SHP77 (cell line): ENCODE measurements around the gene EYA4.

Experiments
- DNase-seq, 2 experiments: peaks; one replicate each; lab custom pipeline; 2025; lab: John Stamatoyannopoulos, UW

EYA4 gene

DNA sequence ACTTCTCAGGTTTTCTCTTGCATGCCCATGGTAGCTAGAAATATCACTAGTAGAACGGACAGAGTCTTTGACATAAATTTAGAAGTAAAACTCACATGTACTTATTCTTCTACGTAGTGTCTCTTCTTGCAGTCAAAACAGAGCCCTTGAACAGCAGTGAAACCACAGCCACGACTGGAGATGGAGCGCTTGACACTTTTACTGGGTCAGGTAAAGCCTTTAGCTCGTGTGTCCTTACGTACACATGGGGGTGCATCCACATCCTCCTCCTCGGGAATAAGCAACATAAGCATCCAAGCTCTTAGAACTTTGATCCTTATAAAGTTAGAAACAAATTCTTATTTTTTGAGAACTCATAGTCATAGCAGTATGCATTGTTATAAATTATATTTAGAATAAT lies 215.3 kb downstream of the EYA4 start:
- DNase-seq: no peak

DNA sequence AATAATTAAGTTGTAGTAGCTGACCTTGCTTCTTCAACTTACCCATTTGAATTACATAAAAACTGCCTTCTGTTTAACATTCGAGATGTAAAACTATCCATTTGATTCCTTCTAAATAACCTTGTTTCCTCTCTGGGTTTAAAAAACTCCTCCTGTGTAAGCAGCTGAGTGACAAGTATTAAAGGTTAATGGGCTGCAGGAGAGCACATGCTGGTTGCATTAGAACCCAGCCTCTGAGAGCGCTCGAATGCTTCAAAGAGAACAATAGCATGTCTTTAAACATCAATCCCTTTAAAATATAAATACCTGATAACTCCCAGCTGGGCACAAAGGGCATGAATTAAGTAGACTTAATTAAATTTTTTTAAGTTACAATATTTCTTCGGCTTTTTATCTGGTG lies 215.8 kb downstream of the EYA4 start:
- no peak for DNase-seq

DNA sequence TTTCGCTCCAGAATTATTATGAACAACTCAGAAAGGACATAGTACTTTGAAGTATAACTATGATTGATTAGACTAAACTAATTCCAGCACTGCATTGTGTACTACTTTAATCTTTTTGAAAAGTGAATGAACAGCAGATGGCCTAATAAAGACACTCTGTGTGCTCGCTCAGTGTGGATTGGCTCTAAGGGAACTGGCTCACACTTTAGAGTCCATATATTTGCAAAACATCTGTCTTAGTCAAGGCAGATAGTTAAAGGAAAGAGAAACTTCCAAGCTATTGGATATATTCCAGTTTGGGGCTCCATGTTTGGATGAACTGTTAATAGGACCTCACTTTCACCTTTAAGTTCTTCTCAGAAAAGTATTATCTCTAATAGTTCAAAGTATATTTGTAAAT lies 218.9 kb downstream of the EYA4 start:
- no peak for DNase-seq

DNA sequence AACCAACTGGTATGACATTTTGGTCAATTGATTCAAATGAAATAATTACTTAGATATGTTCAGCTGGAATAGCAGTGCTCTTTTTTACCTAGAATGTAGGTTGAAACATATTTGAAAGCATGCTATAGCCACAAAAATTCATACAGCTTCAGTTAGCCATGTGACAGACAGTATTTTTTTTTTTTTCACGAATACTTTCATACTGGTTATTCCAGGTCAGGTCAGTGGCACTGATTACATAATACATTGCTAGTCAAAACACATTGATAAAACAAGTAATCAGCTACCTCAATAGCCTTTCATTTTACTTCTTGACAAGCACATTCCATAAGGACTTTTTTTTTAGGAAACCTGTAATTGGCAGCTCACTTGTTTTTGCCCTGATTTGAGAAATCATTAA lies 222.6 kb downstream of the EYA4 start:
- DNase-seq: no peak

DNA sequence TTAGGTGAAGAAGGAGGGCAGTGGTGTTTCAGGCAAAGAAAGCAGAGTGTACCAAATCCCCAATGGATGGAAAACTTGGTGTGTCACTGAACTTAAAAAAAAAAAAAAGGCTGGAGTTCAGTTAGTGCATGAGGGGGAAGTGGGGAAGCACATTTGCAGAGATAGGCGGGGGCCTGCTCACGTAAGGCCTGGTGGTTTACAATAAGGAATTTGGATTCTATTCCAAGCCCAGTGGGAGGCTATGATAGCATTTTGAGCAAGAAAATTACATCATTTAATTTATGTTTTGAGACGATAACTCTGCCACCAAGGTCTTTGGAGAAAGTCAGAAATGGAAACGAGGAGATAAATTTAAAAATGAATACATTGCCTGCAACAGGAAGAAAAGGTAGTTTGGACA lies 225.5 kb downstream of the EYA4 start:
- DNase-seq: no peak

DNA sequence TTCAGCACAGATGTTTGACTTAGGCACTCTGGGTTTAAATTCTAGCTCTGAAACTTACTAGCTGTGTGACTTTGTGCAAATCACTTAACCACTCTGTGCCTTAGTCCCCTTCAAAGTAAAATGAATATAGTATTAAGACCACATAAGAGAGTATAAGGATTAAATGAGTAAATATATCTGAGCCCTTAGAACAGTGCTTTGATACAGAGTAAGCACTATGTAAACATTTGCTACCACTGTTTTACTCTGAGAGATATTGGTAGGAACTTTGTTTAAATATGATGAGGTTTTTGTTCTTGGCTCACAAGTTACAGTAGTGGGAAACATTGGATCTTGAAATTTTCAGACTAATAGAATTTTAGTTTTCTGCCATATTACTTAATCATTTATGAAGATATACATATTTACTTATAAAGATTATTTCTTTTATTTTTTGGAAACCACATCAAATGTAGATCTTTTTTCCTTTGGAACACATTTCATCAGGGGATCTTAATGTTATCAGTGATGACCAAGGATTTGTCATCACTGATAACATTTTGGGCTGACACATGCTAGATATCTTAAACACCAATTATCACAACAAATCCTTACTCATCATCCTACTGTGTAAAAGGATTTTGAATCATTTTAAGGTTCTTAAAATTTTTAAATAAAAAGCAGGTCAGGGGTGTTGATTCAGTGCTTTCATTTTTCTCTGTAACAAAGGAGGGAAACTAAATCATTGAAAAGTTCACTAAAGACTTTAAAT lies 226.2 kb downstream of the EYA4 start:
- no peak for DNase-seq

DNA sequence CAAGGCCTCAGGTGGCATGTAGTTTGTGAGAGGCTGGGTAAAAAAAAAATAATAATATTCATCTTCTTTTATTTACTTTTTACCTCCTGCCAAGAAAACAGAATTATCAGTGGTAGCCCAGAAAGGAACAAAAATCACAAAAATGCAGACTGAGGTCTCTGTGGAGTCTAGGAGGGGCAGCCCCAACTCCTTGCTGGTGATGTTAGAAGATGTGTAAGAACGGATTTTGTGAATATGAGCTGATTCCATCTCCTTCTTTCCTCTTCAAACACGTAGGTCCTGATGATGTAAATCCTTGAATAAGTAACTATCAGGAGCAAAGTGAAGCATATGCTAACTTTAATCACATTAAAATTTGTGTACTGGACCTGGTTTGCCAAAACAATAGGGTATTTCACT lies 226.8 kb downstream of the EYA4 start:
- no peak for DNase-seq

DNA sequence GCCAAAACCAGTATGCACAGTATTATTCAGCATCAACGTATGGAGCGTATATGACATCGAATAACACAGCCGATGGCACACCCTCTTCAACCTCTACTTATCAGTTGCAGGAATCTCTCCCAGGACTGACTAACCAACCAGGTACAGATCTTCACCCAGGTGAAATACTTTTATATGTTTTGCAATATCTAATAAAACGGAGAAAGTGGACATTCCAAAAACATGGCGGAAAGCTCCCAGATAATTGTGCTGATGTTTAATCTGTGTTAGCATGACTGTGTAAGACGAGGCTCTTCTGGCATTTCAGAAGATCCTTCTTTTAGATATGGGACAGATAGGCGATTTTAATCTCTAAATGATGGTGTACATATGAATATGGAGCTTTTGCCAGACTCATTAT lies 227.4 kb downstream of the EYA4 start:
- no peak for DNase-seq

DNA sequence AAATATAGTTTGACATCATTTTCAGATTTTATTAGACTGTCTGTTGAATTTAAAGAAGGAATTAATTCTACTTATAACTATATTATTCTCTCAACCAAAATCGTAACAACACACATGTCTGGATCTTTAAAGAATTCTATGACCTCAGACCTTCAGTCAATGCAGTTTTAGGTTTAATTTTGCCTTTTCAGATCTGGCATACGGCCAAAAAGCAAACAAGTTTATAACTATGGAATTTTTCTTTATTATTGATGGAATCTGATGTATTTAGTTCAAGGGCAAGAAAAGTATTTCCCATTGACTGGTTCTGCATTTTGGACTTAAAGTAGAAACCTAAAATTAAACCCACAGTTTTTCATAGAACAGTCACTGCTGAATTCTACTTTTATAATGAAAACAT lies 233.4 kb downstream of the EYA4 start:
- no peak for DNase-seq

DNA sequence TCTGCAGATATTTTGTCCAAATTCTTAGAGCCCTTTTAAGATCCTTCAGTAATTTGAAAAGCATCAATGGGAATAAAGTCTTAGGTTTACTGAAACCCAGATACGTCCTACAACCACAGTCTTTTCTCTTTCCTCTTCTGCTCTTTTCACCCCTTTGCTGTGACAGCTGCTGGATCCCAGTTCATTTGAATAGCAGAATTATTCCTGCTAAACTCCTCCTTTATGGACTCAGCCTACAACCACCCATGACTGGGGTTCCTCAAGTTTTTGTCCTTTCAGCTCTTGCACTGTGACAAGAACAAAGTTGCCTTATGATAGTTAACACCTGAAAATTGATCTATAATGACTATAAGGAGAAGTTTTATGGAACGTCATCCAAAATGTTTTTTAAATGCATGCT lies 237.5 kb downstream of the EYA4 start:
- no peak for DNase-seq

DNA sequence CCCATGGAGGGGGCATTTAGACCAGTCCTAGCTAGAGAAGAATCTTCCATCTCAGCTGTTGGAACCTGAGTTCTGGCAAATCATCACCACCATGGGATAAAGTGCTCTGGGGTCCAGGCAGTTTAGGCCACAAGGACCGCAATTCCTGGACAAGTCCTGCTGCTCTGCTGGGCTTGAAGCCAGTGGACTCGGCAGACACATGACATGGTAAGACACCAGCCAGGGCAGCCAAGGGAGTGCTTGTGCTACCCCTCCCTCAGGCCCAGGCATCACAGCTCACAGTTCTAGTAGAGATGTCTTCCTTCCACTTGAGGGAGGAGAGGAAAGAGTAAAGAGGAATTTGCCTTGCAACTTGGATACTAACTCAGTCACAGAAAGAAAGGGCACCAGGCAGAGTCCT lies 246.0 kb downstream of the EYA4 start:
- no peak for DNase-seq

DNA sequence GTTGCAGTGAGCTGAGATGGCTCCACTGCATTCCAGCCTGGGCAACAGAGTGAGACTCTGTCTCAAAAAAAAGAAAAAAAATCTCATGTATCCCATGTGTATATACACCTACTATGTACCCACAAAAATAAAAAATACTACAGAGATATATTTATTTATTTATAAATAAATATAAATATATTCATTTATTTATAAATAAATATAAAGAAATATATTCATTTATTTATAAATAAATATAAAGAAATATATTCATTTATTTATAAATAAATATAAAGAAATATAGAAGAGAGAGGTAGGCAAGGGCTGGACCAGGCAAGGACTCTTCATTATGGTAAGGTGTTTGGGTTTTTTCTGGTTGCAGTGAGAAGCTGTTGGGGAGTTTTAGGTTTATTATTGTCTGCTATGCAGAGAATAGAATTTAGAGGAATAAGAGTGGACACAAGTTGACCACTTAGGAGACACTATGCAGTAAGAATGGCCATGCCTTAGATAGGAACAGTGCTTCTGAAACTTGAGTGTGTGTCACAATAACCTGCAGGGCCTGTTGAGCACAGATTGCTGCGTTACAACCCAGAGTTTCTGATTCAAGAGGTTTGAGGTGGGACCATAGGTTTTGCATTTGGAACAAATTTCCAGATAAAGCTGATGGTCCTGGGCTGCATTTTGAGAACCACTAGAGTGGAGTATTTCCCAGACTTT lies 254.2 kb downstream of the EYA4 start:
- DNase-seq: no peak

DNA sequence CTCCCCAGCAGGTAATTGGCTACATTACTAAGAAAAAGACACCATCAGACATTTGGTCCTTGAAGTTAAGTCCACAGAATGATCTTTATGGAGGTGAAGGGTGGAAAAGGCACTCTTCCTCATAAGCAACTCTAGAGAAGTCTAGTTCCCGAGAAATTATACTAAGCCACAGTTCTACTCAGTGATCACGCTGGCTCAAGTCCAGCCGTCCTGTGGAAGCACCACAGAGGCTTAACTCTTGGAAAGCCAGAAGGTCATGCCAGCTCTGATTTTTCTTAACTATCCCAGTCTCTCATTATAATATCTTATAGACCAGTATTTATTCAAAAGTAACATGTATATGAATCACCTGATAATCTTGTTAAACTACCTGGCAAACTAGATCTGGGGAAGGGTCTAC lies 258.5 kb downstream of the EYA4 start:
- no peak for DNase-seq

DNA sequence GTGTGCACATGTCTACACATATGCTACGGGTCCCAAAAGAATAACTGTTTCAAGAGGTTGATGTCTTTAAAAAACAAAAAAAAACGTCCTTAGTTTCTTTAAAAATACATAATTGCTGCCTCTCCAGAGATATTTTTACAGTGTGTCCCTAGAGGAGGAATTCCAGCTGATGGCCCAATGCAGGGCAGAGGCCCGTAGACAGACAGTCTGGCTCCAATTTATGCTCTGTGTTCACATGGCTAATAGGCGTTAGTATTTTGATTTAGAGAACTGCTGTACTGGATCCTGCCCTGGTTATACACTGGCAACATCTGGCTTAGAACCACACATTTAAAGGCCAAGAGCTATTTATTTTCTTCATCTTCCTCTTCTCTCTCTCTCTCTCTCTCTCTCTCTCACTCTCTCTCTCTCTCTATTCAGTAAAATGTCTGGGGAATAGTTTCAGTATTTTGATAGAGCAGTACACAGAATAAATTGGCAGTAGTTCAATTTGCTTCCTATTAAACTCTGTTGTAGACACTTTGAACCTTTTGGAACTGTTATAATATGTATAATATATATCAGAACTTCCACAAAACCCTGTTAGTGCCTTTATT lies 260.6 kb downstream of the EYA4 start:
- DNase-seq: no peak

DNA sequence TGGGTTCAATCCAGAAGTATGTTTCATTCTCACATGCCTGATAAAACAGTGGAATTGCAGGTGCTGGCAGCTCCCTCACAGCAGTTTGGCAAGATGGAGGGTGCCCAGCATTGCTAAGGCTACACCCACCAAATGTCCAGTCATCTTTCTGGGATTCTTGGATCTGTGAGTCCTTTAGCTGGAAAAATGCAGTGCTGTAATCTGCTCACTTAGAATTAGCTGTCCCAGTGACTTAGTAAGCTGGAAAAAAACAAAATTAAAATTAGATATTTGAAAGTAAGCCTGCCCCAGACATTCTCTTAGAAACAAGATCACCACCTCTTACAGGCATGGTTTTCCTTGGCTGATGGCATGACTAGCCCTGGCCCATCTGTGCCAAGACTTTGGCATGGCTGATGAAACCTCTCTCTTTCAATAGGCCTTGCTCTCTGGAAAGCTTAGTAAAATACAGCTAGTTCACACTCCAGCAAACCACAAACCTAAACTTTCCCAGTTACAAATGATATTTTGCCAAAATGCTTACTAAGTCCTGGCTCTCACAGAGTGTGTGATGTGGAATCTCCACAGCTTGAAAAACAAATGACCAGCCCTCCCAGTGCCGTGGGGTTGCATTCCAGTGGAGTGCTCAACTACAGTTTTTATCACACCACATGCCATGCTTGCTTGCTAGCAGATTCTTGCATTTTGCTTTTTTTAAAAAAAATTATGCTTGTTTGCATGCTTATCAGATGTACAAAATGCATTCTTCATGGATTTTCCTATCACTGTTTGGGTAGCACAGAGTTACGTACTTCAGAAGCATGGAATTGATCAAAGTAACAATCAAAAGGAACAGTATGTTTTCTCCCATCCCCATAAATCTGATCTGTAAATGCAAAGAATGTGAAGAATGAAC lies 261.5 kb downstream of the EYA4 start:
- DNase-seq: no peak

DNA sequence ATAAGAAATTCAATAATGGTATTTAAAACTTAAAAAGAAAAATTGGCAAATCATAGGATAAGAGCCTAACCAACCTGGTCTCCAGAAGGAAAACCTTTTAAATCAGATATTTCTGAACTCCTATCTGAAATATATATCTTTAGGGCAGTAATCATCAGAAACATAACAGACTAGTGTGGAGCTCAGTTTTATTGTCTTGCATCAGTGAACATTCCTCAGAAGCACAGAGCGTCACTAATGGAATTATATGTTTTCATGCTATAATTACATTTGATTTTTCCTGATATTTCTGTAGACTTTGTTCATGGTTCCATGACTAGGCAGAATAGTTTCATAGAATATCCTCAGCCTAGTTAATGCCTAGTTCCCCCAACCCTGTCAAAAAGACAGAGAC lies 262.2 kb downstream of the EYA4 start:
- DNase-seq: no peak

DNA sequence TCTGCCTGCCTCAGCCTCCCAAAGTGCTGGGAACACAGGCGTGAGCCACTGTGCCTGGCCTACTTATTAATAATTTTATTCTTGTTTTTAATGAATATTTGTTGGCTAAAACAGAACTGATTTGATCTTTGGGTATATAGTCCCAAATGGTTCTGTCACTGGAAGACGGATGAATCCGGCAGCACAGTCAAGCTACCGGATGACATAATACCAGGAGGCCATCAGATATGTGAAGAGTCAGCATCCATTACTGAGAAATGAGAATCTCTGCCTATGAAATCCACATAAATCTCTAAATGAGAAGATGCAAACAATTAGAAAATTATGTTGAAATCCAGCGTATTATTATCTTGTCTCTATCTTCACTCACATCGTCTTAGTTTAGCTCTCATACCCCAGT lies 263.0 kb downstream of the EYA4 start:
- DNase-seq: no peak

DNA sequence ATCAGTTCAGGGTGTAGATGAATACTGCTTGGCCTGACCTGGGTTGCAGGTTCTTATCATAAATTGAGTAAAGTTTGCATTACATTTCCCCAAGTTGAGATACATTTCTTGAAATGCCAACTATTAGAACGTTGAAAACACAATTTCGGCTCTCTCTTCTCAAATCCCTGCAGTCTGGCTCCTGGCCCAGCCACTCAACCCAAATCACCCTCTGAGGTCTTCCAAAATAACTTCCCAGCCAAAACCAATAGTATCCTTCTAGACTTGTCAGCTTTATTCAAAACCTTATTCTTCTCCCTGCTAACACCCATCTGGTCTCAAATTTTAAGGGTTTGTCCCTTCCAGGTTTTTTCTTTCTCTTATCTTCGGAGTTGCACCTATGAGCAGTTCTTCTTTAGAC lies 263.6 kb downstream of the EYA4 start:
- DNase-seq: no peak

DNA sequence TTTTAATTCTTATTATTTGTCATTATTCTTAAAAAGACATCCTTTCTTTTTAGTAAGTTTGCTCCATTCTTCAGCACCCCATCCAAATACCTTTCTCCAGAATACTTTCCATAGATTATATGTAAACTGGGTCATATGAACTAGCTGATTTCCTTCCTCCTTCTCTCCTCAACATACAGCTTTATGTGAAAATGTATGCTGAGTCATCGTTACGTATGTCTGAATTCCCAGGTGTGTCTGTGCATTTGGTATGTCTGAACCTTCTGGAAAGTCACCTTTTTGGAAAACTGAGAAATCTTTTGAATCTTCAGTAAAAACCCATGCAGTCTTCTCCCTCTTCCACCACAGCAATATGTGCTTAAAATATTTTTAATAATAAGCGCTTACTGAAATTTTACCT lies 264.5 kb downstream of the EYA4 start:
- DNase-seq: no peak

DNA sequence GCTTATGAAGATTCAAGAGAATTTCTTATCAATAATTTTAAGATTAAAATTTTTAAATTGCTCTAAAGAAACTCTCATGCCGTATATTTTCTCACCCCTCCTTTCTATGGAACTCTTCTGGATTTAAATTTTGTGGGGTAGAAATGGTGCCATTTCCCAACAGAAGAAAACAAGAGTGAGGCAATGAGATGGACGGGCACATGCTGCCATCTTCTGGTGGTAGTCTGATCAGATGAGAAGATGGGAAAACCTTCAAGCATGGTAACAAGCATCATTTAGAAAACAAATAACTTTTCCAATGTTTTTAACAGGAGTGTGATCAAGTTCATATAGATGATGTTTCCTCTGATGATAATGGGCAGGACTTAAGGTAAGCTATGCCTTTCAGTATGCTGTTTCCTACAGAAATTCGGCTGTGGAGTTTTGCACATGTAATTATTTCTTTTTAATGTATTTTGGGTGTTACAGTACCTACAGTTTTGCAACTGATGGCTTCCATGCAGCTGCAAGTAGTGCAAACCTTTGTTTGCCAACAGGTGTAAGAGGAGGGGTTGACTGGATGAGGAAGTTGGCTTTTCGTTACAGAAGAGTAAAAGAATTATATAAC lies 271.4 kb downstream of the EYA4 start:
- DNase-seq: peak in 1 of 2 experiments; percentile 41

DNA sequence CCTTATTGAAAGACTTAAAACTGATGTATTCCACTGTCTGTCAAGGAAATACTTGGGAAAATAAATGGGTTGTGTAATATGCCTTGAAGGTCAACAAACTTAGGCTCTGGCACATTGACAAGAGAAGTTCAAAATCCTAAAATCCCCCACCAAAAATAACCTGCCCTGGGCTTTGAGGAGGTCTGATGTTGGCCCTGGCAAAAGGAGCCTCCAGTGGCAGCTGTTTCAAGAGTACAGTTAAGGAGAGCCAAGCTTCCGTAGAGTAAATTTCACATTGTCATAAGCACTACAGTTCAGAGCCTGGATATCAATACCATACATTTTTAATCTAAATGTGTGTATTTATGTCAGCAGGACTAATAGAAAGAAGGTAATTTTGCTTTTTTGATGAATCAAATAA lies 282.7 kb downstream of the EYA4 start:
- DNase-seq: no peak

DNA sequence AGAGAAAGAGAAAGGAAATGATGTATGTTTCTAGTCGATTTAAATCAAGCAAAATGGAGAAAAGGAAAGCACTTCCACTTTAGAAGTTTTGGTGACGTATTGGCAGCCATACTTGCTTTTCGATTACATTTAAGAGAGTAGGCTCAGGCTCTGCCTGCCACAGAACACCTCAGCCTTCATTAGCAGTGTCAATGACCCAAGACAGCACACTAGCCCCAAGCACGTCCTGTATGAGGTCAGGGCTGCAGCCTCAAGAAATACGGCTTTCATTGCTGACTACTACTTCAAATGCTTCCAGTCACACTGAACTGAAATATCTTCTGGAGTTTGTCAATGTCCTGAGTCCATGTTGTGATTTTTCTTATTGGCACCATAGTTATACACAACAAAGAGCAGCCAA lies 285.3 kb downstream of the EYA4 start:
- no peak for DNase-seq
